ENCODE data around the gene NUP133.

GRCh38 chr1:229432905-229433304 lies 75.2 kb downstream of the NUP133 start:
- no peak for TF ChIP-seq BHLHE40 (IDR thresholded peaks at IDR 0.05; ENCODE audit: low read depth, low read length)
- TF ChIP-seq CTCF (conservative IDR thresholded peaks at IDR 0.05; ENCODE audit: low read depth, low read length): no peak
- TF ChIP-seq POLR2A (IDR thresholded peaks at IDR 0.05; ENCODE audit: low read depth, low read length): no peak
- no peak for TF ChIP-seq RCOR1 (IDR thresholded peaks at IDR 0.05; ENCODE audit: insufficient replicate concordance, low read length)
